HepG2 (cell line): ENCODE measurements around the gene CSN3. TPM values are rescaled to one million over a fixed set of nuclear protein-coding genes. Genes with fewer than 3 reads are reported as not detected.

ENCODE experiments used
- ATAC-seq: fragments of 200-7000 bp; cut with Tn5 transposase; 3 replicates; pipeline ENCODE4 v1.9.1; 2020; ENCODE audit warnings: mild to moderate bottlenecking, moderate library complexity
- BruUV-seq: library from RNA; stranded (reverse); fragments of 400-500 nt; replicated peaks from 2 replicates; lab custom pipeline; 2021; lab: Mats Ljungman, UMichigan
- CTCF ChIA-PET: fragments of 300-600 bp; formaldehyde crosslinking; extraction: SDS; loops from one replicate; lab custom pipeline; 2021; ENCODE audit warnings: low total read pairs, inconsistent platforms, low intra/inter-chr PET ratio; lab: Yijun Ruan, JAX
- POLR2A ChIA-PET: fragments of 350-600 bp; sonication (Branson Sonifier 250); formaldehyde crosslinking; loops from one replicate; lab custom pipeline; 2020; ENCODE audit warnings: antibody characterized with exemption, inconsistent platforms; lab: Yijun Ruan, JAX
- DNase-seq: peaks from one replicate; pipeline ENCODE4 v3.0.0-alpha.2; 2015; ENCODE audit warnings: low spot score
- FAIRE-seq: peaks from 3 replicates; lab custom pipeline; 2011; peaks lifted over from hg19 to GRCh38; lab: Jason Lieb, UNC
- H2AFZ ChIP-seq: one replicate; pipeline ENCODE4 v1.6.1; 2011; ENCODE audit warnings: low read length, inconsistent platforms
- H3K27ac ChIP-seq: fragments of 300-600 bp; 3 replicates; pipeline ENCODE4 v1.8.0; 2011; ENCODE audit warnings: mixed run types, mild to moderate bottlenecking, mixed read lengths, low read length, inconsistent platforms; ENCODE audit not compliant: insufficient read depth; ENCODE audit errors: extremely low read length
- H3K27me3 ChIP-seq, 2 experiments: fragments of 200-600 bp in 1 of 2; 2 replicates in 1 of 2; 3 replicates in 1 of 2; pipeline versions ENCODE4 v1.6.0 to v1.8.0; 2011; ENCODE audit warnings: low read length in 2 of 2, mild to moderate bottlenecking in 2 of 2, moderate library complexity in 2 of 2, inconsistent platforms in 1 of 2; ENCODE audit not compliant: insufficient read depth in 2 of 2, control insufficient read depth in 1 of 2
- H3K36me3 ChIP-seq, 2 experiments: fragments of 200-600 bp in 1 of 2; replicated peaks in 1 of 2; 2 replicates in 1 of 2; 3 replicates in 1 of 2; pipeline versions ENCODE4 v1.5.1 to v1.8.0; 2011; ENCODE audit warnings: low read length in 2 of 2, inconsistent platforms in 1 of 2; ENCODE audit not compliant: insufficient read depth in 2 of 2, control insufficient read depth in 1 of 2
- H3K4me1 ChIP-seq: 2 replicates; pipeline ENCODE4 v1.5.1; 2012; ENCODE audit warnings: low read length, inconsistent platforms; ENCODE audit not compliant: insufficient read depth
- H3K4me2 ChIP-seq: 2 replicates; pipeline ENCODE4 v1.6.0; 2011; ENCODE audit warnings: low read depth, low read length, inconsistent platforms
- H3K4me3 ChIP-seq, 3 experiments: fragments of 200-600 bp in 1 of 3; sonication (generic), shearing (Covaris generic) in 1 of 3; replicated peaks in 1 of 3; 2 replicates each; pipeline ENCODE4 v1.5.1; 2011 to 2016; ENCODE audit warnings: low read length in 3 of 3, inconsistent platforms in 2 of 3, low read depth in 2 of 3, mild to moderate bottlenecking in 2 of 3, control low read depth in 1 of 3, mixed read lengths in 1 of 3; ENCODE audit not compliant: insufficient read depth in 1 of 3
- H3K79me2 ChIP-seq: one replicate; pipeline ENCODE4 v1.6.1; 2011; ENCODE audit warnings: low read length, inconsistent platforms; ENCODE audit not compliant: insufficient read depth
- H3K9ac ChIP-seq: 2 replicates; pipeline ENCODE4 v1.6.0; 2011; ENCODE audit warnings: mild to moderate bottlenecking, low read depth, low read length, inconsistent platforms; ENCODE audit not compliant: insufficient read depth
- H3K9me3 ChIP-seq: 2 replicates; pipeline ENCODE4 v1.5.1; 2012; ENCODE audit warnings: mild to moderate bottlenecking, low read length
- H4K20me1 ChIP-seq: 2 replicates; pipeline ENCODE4 v1.6.0; 2011; ENCODE audit warnings: inconsistent platforms, mild to moderate bottlenecking, low read length, moderate library complexity; ENCODE audit not compliant: insufficient read depth
- ATF1 ChIP-seq: IDR thresholded peaks from 2 replicates; pipeline ENCODE4 v1.6.1; 2016; ENCODE audit warnings: mild to moderate bottlenecking, control low read depth
- CEBPG ChIP-seq: IDR thresholded peaks from 2 replicates; pipeline ENCODE4 v1.6.1; 2016
- EHMT2 ChIP-seq: fragments of 200-600 bp; sonication (generic); IDR thresholded peaks from 2 replicates; pipeline ENCODE4 v1.7.0; 2017; ENCODE audit warnings: antibody characterized with exemption, low read depth, low read length, borderline replicate concordance
- FOXK1 ChIP-seq: sonication (generic); formaldehyde crosslinking; IDR thresholded peaks from 2 replicates; pipeline ENCODE4 v1.4.0; 2020; ENCODE audit warnings: low read depth, missing genetic modification reagents, borderline replicate concordance
- HOMEZ ChIP-seq: IDR thresholded peaks from 2 replicates; pipeline ENCODE4 v1.6.1; 2016; ENCODE audit warnings: low read depth
- KDM4B ChIP-seq: sonication (generic); formaldehyde crosslinking; IDR thresholded peaks from 2 replicates; pipeline ENCODE4 v1.4.0; 2020; ENCODE audit warnings: missing genetic modification reagents
- NFIC ChIP-seq: IDR thresholded peaks from 2 replicates; pipeline ENCODE4 v1.6.1; 2012; ENCODE audit warnings: mild to moderate bottlenecking, low read length, inconsistent platforms
- NFYB ChIP-seq: sonication (generic); formaldehyde crosslinking; IDR thresholded peaks from 2 replicates; pipeline ENCODE4 v1.4.0; 2020; ENCODE audit warnings: missing genetic modification reagents
- NR2F2 ChIP-seq: IDR thresholded peaks from 2 replicates; pipeline ENCODE4 v1.6.1; 2012; ENCODE audit warnings: low read depth, inconsistent platforms, borderline replicate concordance
- POLR2A ChIP-seq, 2 experiments: IDR thresholded peaks; 2 replicates each; pipeline ENCODE4 v1.6.1; 2011; ENCODE audit warnings: low read depth in 2 of 2, low read length in 2 of 2, mild to moderate bottlenecking in 1 of 2, moderate library complexity in 1 of 2; ENCODE audit not compliant: insufficient read depth in 1 of 2
- RERE ChIP-seq: IDR thresholded peaks from 2 replicates; pipeline ENCODE4 v1.6.1; 2016; ENCODE audit warnings: low read depth, missing genetic modification reagents, missing compliant biosample characterization
- SUZ12 ChIP-seq: fragments of 150-350 bp; IDR thresholded peaks from 2 replicates; pipeline ENCODE4 v1.6.1; 2014; ENCODE audit warnings: low read depth, low read length
- UBTF ChIP-seq: sonication (generic); formaldehyde crosslinking; IDR thresholded peaks from 2 replicates; pipeline ENCODE4 v1.4.0; 2020; ENCODE audit warnings: mild to moderate bottlenecking, missing genetic modification reagents
- YY1 ChIP-seq: IDR thresholded peaks from 2 replicates; pipeline ENCODE4 v1.6.1; 2011; ENCODE audit warnings: low read length, low read depth, moderate library complexity, mild to moderate bottlenecking; ENCODE audit not compliant: insufficient read depth, insufficient replicate concordance
- ZKSCAN1 ChIP-seq: fragments of 150-350 bp; IDR thresholded peaks from 2 replicates; pipeline ENCODE4 v1.6.1; 2014; ENCODE audit warnings: low read length
- ZNF225 ChIP-seq: sonication (generic); formaldehyde crosslinking; IDR thresholded peaks from 2 replicates; pipeline ENCODE4 v1.4.0; 2020; ENCODE audit warnings: mild to moderate bottlenecking, missing genetic modification reagents
- ZNF253 ChIP-seq: sonication (generic); formaldehyde crosslinking; IDR thresholded peaks from 2 replicates; pipeline ENCODE4 v1.8.0; 2022; ENCODE audit warnings: mild to moderate bottlenecking, missing genetic modification reagents, borderline replicate concordance
- ZNF564 ChIP-seq: sonication (generic); formaldehyde crosslinking; IDR thresholded peaks from 2 replicates; pipeline ENCODE4 v1.8.1; 2023; ENCODE audit warnings: mild to moderate bottlenecking, missing genetic modification reagents
- ZNF709 ChIP-seq: sonication (generic); formaldehyde crosslinking; IDR thresholded peaks from 2 replicates; pipeline ENCODE4 v1.5.0; 2020; ENCODE audit warnings: mild to moderate bottlenecking, missing genetic modification reagents
- WGBS: methylation state at CpG from one replicate; pipeline ENCODE4 v1.1.6; 2017; ENCODE audit warnings: low lambda C conversion rate; 5-methylcytosine and 5-hydroxymethylcytosine counted together
- in situ Hi-C: cut with HindIII; loops from 2 replicates; pipeline ENCODE4 v1.10.0; 2017; ENCODE audit warnings: low pct_unique_long_range_greater_than_20kb; ENCODE audit not compliant: extremely low pct_ligation_motif_present
- intact Hi-C: fragments of 100-400 bp; cut with micrococcal nuclease; formaldehyde crosslinking; loops from one replicate; pipeline ENCODE4 v1.10.0; 2022; ENCODE audit not compliant: unreplicated experiment
- polyA plus RNA-seq, 8 experiments: library from polyadenylated mRNA; depleted of rRNA in 3 of 8; stranded (reverse) in 7 of 8; unstranded in 1 of 8; fragments of >200 nt; fragmentation: Illumina TruSeq in 4 of 8; extraction: Trizol in 4 of 8; gene quantifications; 2 replicates each; pipeline versions ENCODE4 v1.2.1 to v1.2.3, GENCODE V29; 2011 to 2016; ENCODE audit warnings: low read depth in 4 of 8, missing spikeins in 1 of 8, mixed read lengths in 1 of 8; ENCODE audit not compliant: insufficient read depth in 1 of 8
- total RNA-seq, 5 experiments: library from RNA; depleted of rRNA; stranded (reverse); fragments of >200 nt; fragmentation: Illumina TruSeq; extraction: Trizol; gene quantifications; 2 replicates each; pipeline ENCODE4 v1.2.3, GENCODE V29; 2016; ENCODE audit warnings: low read depth in 1 of 5

Gene CSN3
- total and polyA plus RNA-seq, 2 of the 13 experiments (the other 11 are each of a cell fraction or from before 2014, with no cell fraction given), result not detected

DNA sequence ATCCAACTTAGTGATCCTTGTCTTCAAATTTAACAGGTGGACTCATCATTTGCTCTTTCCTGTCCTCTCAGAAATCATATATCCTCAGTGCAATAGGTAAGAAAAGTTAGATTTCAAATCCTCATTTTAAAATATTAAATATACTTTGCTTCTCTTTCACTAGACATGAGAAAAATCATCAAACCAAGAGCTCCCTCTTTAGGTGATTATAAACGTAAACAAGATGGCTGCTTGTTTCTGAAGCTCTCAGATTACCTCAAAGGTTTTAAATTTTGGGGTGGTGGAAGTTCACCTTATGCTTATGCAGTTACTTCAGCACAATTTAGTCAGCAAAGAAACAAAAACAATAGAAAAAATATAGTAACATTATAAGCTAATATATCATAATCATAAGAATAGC lies 27.3 kb downstream of the CSN3 start (continued):
- TF ChIP-seq ATF1 (CRISPR knock-in tag) (no peak), YY1 (peak; percentile 78), SUZ12 (no peak), CEBPG (CRISPR knock-in tag) (no peak), ZNF253 (CRISPR knock-in tag) (no peak), UBTF (CRISPR knock-in tag) (no peak), EHMT2 (no peak), NR2F2 (no peak), ZKSCAN1 (no peak), NFYB (CRISPR knock-in tag) (no peak), HOMEZ (peak; percentile 49; the same call in 1 of the 2 replicates)

- Histone ChIP-seq H3K79me2 (no peaks in the 10 kb centered on the region), H3K4me2 (no peak overlapping the region), H3K27me3 (no peaks in the 10 kb centered on the region), H3K27ac (no peak overlapping the region), H3K9me3 (no peaks in the 10 kb centered on the region), H3K9ac (no peak overlapping the region), H3K4me3 (no peak overlapping the region), H3K4me1 (no peaks in the 10 kb centered on the region), H3K36me3 (no peaks in the 10 kb centered on the region), H2AFZ (no peak overlapping the region), H4K20me1 (no peaks in the 10 kb centered on the region)
- FAIRE-seq (no peak), DNase-seq (no peak), ATAC-seq (no peak)
- in situ Hi-C loops, result no loop called here
- ChIA-PET POLR2A (no interaction called here), CTCF (no interaction called here)
- intact Hi-C loops, result no loop called here
- WGBS, result 97% methylated on average over 2 of the region's 2 CpGs
- BruUV-seq, result no TSS peak
- no peak for TF ChIP-seq RERE (CRISPR knock-in tag)
- TF ChIP-seq ZNF709 (CRISPR knock-in tag), result no peak
- no peak for TF ChIP-seq FOXK1 (CRISPR knock-in tag)
- no peak for TF ChIP-seq ZNF564
- no peak for TF ChIP-seq NFIC
- TF ChIP-seq ZNF225 (CRISPR knock-in tag), result no peak
- TF ChIP-seq KDM4B (CRISPR knock-in tag), result no peak
- TF ChIP-seq POLR2A (IDR thresholded peaks at IDR 0.05; ENCODE audit: insufficient read depth in 1 of 2, low read depth in 2 of 2, low read length in 2 of 2), result no peak
Measured at GRCh38 chr4:70277121-70277520, 34.7 kb downstream of the CSN3 start.
